GM12865 (cell line): ENCODE measurements around the gene SLC22A31.

Experiments used
- DNase-seq: peaks from one replicate; pipeline ENCODE4 v3.0.0; 2010; ENCODE audit warnings: low read depth
- H3K4me3 ChIP-seq: 2 replicates; pipeline ENCODE4 v1.5.1; 2011; ENCODE audit warnings: mild to moderate bottlenecking, low read depth, low read length, control low read depth
- CTCF ChIP-seq: IDR thresholded peaks from 2 replicates; pipeline ENCODE4 v1.5.1; 2011; ENCODE audit warnings: low read length, control low read depth, low read depth, inconsistent platforms; ENCODE audit not compliant: insufficient read depth; ENCODE audit errors: missing control alignments

SLC22A31 gene

GRCh38 chr16:89175280-89176146 is 24.8 kb downstream of the SLC22A31 start:
- H3K4me3 ChIP-seq, result no peak overlapping the region
- DNase-seq, result no peak
- TF ChIP-seq CTCF, result no peak

GRCh38 chr16:89174877-89175276 is 25.5 kb downstream of the SLC22A31 start:
- no peak for DNase-seq
- H3K4me3 ChIP-seq, result no peak overlapping the region
- TF ChIP-seq CTCF, result no peak

- DNase-seq, result no peak
- no peak overlapping the region for H3K4me3 ChIP-seq
These were observed 26.1 kb downstream of the SLC22A31 start for GRCh38 chr16:89174055-89174827.

GRCh38 chr16:89173174-89173921 is 27.0 kb downstream of the SLC22A31 start:
- no peak overlapping the region for H3K4me3 ChIP-seq
- no peak for TF ChIP-seq CTCF
- DNase-seq, result no peak

More at GRCh38 chr16:89174055-89174827, 26.1 kb downstream of the SLC22A31 start:
- no peak for TF ChIP-seq CTCF

GRCh38 chr16:89172528-89173173 is 27.7 kb downstream of the SLC22A31 start:
- no peak for TF ChIP-seq CTCF
- DNase-seq, result no peak
- H3K4me3 ChIP-seq, result no peak overlapping the region

GRCh38 chr16:89172171-89172527 is 28.2 kb downstream of the SLC22A31 start:
- H3K4me3 ChIP-seq, result no peak overlapping the region

More at GRCh38 chr16:89172171-89172527, 28.2 kb downstream of the SLC22A31 start:
- no peak for TF ChIP-seq CTCF
- DNase-seq, result no peak
